HG03066 (cell line): ENCODE measurements around the gene TMEM255B.

Source experiments
- ATAC-seq: cut with Tn5 transposase; IDR thresholded peaks from one replicate; pipeline ENCODE4 v1.9.1; 2021; ENCODE audit warnings: low read depth; ENCODE audit not compliant: unreplicated experiment

TMEM255B gene

DNA sequence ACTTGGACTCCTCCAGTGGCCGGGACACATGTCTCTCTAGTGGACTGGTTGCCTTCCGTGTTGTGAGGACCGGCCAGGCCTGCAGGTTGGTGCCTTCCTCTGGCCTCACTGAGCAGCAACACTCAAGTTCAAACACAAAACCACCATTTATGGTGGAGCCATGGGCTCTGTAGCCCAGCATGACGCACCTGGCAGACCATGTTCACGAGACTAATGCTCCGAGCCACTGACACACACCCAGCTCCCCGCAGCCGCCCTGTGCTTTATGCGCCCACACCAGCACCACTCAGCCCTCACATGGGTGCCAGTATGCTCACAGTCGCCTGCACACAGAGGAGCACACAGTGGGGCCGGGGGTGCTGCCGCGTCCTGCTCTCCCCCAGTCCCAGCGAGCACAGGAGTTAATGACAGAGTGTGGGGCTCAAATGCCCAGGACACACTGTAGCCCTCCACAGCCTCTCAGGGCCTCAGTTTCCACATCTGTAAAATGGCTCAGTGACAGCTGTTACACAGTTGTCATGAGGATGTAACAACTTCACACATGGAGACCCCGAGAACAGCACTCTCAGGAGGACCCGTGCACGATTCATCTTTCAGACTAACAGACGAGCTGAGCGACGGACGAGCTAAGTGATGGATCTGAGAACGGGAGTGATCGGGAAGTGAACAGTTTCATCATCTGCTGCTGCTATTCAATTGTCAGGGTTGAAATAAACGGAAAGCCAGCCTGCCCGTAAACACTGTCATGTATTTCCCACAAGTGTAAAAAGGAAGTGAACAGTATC is 97.1 kb downstream of the TMEM255B start:
- ATAC-seq = no peak

DNA sequence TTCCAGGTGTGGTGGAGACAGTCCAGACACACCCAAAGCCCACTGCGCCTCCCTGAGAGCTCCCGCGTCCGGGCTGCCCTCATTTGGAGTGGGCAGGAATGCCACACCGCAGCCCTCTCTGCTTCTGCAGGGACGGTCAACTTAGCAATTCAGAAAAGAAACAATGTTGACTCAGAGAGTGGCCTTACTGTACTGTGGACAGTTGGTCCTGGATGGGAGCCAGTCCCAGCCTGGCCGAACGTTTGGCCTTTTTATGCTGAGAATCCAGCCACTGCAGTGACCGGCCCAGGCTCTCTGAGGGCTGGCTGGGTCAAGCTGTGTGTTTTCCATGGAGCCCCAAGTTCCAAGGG is 97.7 kb downstream of the TMEM255B start:
- ATAC-seq = no peak

DNA sequence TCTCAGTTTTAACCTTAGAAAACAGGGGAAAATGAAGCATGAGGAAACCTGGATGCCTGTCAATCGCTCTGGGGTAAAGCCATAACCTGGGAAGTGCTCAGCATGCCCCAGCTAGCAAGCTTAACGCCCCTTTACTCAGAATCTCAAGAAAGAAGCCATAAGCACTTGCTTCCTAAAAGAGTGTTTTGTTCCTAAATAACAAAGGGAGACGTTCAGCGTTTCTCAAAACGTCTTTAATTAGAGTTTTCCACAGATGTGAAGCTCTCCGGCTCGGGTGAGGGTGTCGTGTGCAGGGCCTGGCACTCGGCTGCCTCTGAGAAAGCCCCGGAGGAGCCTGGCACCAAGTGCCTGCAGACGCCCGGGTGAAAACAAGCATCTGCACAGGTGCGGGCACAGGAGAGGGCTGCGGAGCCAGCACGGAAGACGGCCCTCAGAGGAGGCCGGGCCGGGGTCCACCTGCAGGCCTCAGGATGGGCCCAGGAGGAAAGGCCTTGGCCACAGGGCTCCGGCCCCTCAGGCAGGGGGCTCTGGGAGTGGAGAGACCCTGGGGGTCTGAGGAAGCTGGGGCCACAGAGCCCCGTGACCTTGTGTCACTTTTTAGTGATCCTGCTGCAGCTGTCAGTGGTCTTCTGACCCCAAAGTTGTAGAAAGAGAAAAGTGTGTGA is 98.6 kb downstream of the TMEM255B start:
- no peak for ATAC-seq

DNA sequence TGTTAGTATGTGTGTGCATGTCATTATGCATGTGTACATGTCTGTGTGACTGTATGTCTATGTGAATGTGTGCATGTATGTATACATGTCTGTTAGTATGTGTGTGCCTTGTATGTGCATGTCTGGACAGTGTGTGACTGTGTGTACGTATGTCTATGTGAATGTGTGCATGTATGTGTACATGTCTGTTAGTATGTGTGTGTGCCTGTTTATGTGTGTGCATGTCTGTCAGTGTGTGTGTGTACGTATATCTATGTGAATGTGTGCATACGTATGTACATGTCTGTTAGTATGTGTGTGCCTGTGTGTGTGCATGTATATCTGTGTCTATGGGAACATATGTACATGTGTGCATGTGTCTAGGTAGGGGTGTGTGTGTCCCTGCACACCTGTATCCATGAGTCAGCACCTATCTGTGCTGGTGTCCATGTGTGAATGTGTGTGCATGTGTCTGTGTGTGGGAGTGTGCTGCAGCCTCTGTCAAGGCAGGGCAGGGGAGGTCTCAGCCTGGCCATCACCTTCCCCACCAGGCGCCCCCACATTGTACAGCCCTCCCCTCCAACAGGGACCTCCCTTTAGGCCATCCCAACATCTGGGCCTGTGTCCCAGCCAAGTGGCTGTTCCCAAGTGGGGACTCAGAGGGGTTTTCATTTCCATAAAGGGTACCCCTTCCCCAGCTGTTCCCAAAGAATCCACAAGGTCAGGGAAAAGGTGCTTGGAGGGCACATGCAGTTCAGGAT is 100.5 kb downstream of the TMEM255B start:
- ATAC-seq = no peak

DNA sequence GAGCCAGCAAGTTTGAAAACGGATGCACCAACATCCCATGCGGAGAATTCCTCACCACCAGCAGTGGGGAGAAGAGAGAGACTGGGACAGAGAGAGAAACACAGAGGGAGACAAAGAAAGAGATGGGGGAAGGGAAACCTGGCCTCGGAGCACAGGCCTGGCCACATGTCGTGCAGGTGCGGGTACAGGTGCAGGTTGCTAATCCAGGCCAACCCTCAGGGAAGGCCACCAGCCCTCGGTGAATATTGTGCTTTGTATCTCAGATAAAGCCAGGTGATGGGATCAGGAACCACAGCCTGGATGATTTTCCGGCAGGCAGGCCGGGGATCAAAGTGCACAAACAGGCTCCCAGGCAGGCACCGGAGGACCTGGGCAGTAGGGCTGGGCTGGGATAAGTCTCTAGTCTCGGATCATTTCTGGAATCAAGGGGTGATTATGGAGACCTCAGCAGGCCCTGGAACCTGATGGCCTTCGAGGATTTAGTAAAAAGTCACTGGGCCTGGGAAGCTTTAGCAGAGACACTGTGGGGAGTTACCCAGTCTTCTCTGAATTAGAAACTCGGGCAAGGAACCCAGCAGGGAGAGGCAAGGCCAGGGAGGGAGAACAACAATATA is 101.1 kb downstream of the TMEM255B start:
- ATAC-seq = no peak

DNA sequence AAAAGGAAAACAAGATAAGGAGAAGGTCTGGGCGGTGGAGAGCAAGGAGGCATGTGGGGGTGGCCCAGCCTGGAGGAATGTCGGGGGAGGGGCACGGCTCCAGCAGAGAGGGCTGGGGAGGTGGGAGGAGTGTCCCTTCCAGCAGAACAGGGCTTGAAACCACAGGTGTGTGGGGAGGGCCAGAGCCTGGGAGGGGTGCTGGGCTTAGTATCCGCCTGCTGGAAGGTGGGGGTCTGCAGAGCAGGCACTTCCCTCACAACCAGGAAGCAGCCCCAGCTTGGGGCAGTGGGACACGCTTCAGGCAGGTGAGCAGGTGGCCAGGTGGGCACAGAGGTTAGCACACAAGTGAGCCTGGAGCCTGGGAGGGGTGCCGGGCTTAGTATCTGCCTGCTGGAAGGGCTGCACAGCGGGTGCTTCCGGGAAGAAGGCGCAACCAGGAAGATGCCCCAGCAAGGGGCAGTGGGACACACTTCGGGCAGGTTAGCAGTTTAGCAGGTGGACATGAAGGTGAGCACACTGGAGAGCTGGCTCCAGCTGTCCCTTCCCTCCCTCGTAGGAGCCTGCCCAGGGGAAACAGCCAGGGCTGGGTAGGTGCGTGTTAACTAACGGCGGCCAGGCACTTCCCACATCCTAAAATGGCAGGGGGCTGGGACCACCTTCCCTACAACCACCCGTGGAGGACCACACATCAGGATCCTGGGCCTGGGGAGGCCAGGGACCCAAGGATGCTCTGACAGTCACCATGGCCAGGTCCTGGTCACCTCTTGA is 101.8 kb downstream of the TMEM255B start:
- ATAC-seq = no peak

DNA sequence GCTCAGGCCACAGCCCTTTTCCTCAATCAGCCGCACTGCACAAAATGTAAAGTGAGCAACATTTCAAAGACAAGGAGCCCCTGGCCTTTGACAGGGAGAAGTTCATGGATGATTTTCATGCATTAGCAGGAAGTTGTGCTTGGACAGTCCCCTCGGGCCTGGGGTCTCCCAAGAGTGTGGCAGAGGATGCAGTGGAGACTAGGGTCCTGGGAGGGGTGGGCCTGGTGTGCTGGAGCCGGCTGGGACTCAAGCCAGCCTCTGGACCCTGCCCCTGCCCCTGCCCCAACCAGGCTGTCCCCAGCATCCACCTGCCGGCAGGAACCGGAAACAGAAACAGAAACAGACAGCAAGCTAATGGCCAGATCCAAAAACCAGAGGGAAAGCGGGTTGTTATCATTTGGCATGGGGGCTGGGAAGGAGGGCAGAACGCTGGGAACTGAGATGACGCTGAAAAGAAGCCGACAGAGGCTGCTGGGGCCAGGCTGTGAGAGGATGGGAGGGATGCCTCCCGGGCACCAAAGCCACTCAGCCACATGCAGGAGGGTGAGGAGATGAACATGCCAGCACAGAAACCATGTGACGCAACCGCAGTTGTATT is 102.5 kb downstream of the TMEM255B start:
- no peak for ATAC-seq

DNA sequence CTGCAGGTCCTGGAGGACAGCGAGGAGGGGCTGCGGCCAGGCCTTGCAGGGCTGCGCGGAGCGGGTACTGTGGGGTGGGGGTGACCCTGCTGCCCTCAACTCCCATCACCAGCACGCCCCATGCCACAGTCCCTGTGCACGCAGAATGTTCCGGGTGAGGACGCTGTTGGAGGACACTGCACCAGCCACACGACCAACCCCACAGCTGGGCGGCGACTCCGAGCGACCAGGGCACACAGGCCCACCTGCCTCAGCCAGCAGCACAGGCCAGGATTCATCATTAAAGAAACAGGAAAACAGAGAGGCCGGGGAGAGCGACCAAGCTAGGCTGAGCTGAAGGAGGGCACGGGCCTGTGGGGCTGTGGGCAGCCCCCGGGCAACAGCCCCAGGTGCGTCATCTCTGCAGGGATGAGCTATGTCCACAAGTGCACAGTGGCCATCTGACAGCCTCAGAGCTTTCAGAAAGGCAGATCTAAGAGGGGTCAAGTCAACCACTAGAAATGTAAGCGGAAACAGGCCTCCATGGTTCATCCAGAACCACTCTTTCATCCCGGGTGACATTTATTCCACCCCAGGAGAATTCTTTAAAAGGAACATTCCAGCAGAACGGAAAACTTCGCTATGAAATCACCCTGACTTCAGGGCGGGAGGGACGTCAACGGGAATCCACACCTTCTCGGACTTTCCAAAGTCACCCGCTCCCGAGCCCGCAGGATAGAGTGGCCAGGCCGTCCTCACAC is 103.3 kb downstream of the TMEM255B start:
- no peak for ATAC-seq

DNA sequence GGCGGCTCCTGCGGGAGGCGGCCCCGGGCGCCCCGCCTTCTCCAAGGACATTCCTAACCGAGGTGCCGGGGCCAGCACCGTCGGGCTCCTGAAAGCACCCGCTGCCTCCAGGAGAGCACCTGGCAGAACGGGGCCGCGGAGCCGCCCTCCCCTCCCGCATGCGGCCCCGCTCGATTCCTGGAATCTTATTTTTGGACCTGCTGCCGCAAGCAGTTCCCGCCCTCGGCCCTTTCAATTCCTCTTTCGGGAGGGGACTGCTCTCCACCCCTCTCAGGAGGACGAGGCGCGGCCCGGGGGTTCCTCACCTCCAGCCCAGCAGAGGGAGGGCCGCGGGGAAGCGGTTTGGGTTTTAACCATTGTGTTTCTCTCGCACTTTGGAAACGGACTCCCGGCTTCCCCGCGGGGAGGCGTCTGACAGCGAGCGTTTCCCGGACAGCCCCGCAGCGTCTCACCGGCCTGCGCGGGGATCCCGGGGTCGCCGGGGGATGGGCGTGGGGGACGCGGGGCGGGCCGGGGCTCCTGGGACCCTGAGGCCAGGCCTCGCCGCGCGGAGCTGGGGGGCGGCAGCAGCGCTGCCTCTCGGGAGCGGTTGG is 104.0 kb downstream of the TMEM255B start:
- ATAC-seq = no peak

DNA sequence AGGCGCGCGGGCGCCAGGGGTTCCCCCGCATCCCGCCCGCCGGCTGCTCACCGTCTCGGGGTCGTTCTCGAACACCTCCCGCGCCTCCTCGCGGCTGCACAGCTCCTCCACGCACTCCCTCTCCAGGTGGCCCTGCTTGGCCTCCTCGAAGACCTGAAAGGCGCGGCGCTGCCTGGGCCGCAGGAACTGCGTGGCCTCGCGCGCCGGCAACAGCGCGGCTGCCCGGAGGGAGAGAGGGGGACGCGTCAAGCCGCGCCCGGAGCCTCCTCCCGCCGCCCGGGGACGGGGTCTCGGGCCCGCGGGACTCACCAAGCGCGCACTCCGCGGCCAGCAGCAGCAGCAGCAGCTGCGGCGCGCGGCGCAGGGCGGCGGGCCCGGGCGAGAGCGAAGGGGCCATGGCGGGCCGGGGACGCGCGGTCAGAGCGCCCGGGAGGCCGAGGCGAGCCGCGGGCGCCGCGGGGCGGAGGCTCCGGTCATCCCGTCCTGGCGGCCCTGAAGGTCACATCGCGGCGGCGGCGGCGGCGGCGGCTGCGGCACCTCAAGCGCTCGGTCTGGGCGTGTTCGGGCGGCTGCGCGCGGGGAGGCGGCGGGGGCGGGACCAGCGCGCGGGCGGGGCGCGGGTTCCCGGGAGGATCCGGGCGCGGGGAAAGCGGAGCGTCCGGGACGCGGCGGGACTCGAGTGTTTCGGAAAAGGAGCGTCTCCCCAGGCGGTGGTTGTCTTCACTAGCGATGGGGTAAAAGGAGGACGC is 104.7 kb downstream of the TMEM255B start, which contains the start of gene GAS6:
Gene GAS6 (minus strand): TSS at position 553 of the 749 bp plus-strand sequence. CDS start 156 bp downstream, at position 397.
- ATAC-seq = no peak

DNA sequence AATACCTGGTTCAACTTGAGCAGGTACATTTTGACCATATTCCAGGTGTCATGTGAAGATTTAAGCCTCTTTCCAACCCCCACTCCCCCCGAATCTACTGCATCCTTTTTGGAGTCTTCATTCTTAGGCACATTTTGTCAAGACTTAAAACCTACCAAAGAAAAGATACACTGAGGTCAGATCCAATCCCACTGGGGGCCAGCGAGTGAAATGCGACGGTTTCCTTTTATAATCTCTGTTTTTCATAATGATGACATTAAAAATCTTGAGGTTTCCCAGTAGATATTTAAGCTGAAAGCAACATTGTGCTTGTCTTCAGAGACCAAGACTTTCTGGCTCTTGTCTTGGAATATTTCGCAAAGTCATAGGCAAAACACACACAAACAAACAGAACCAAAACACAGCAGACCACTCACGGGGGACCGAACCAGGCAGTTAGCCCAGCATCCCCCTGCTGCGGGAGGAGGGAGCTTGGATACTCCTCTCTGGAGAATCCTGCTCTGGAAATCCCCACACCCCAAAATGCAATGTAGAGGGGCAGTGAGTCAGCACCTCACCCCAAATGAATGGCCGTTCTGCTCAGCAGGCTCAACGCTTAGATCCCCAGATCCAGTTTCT is 105.4 kb downstream of the TMEM255B start:
- ATAC-seq = no peak

DNA sequence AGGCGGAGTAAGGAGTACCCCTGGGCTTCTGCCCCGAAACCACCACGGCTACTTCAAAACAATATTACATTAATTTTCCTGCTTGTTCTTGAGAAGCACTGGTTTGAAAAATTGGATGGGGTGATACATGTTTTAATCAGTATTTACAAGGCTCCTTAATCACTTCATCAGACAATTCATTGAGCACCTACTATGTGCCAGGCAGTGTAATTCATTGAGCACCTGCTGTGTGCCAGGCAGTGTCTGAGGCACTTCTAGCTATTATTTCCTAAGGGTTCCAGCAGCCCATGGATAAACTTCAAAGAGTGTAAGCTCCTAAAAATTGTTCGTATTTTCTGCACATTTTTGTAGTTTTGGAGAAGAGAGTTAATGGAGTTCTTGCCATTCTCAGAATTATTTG is 106.4 kb downstream of the TMEM255B start:
- ATAC-seq = no peak
